Stimulated activated CD4-positive, alpha-beta T cell treated with anti-CD3 and anti-CD28 coated beads, Interleukin-1b, Interleukin-23, amount 100 ng/mL, for 1 hour (primary cell): ENCODE results near the gene INHBE.
"Not testable (repeated sequence)": the region's sequence is repeated elsewhere in the genome, so short reads cannot be mapped to it uniquely, and the experiment has no call there.

Experiments
- DNase-seq, 2 donors: peaks; one replicate each; pipeline ENCODE4 v3.0.0-alpha.2; 2020; ENCODE audit warnings: low read depth in 2 of 2

INHBE gene

GRCh38 chr12:57454566-57455373 lies at the start of gene INHBE:
TSS of gene INHBE (plus strand) at chr12:57455307. CDS start at chr12:57455537, 230 bp downstream.
- DNase-seq = no peak

- DNase-seq = no peak
Measured at GRCh38 chr12:57410534-57410933, 44.6 kb upstream of the INHBE start.

GRCh38 chr12:57414160-57414559 lies 40.9 kb upstream of the INHBE start:
- not testable (repeated sequence) for DNase-seq

GRCh38 chr12:57415088-57415487 lies 40.0 kb upstream of the INHBE start:
- DNase-seq = no peak

GRCh38 chr12:57416039-57416996 lies 38.8 kb upstream of the INHBE start:
- no peak for DNase-seq

GRCh38 chr12:57418255-57418654 lies 36.9 kb upstream of the INHBE start:
- no peak for DNase-seq

- DNase-seq = no peak
Measured at GRCh38 chr12:57419495-57419894, 35.6 kb upstream of the INHBE start.

GRCh38 chr12:57420482-57420881 lies 34.6 kb upstream of the INHBE start:
- DNase-seq = no peak

- not testable (repeated sequence) for DNase-seq
Measured at GRCh38 chr12:57426948-57427347, 28.2 kb upstream of the INHBE start.

- no peak for DNase-seq
Measured at GRCh38 chr12:57428965-57429364, 26.1 kb upstream of the INHBE start.

GRCh38 chr12:57429473-57430111 lies 25.5 kb upstream of the INHBE start:
- DNase-seq = no peak

- DNase-seq = peak in 1 of 2 donors; percentile 20
Measured at GRCh38 chr12:57430112-57430930, 24.8 kb upstream of the INHBE start.

GRCh38 chr12:57430931-57431566 lies 24.1 kb upstream of the INHBE start, which contains the start of gene R3HDM2:
TSS of gene R3HDM2 (minus strand) at chr12:57431043. CDS start at chr12:57310428, 120,615 bp downstream.
- DNase-seq = peak; percentile 89

- no peak for DNase-seq
Measured at GRCh38 chr12:57431654-57432188, 23.4 kb upstream of the INHBE start.

GRCh38 chr12:57433370-57433769 lies 21.7 kb upstream of the INHBE start:
- DNase-seq = no peak

- DNase-seq = no peak
Measured at GRCh38 chr12:57434517-57435223, 20.4 kb upstream of the INHBE start, which contains the start of gene INHBC. TSS of gene INHBC (plus strand) at chr12:57434784. CDS start at chr12:57434887, 103 bp downstream.

- no peak for DNase-seq
Measured at GRCh38 chr12:57435293-57435692, 19.8 kb upstream of the INHBE start.

GRCh38 chr12:57438400-57438799 lies 16.7 kb upstream of the INHBE start:
- DNase-seq = no peak

GRCh38 chr12:57439762-57440266 lies 15.3 kb upstream of the INHBE start:
- DNase-seq = no peak
